Measurements from ENCODE around the gene NDRG4.
"Not testable (repeated sequence)": the region's sequence is repeated elsewhere in the genome, so short reads cannot be mapped to it uniquely, and the experiment has no call there.

Gene NDRG4

DNA sequence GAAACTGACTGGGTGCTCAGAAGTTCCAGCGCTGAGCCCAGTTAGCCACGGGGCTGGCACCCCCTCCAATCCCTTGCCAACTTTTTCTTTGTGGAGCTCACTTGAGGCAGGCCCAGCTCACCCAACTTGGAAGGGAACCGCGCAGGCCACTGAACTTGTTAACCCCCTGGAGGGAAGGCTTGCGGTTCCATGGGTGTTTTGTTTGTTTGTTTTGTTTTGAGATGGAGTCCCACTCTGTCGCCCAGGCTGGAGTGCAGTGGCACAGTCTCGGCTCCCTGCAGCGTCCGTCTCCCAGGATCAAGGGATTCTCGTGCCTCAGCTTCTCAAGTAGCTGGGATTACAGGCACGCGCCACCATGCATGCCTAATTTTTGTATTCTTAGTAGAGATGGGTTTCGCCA is 34.1 kb upstream of the NDRG4 start:
- DNase-seq (ENCODE audit: low read depth) = no peak

DNA sequence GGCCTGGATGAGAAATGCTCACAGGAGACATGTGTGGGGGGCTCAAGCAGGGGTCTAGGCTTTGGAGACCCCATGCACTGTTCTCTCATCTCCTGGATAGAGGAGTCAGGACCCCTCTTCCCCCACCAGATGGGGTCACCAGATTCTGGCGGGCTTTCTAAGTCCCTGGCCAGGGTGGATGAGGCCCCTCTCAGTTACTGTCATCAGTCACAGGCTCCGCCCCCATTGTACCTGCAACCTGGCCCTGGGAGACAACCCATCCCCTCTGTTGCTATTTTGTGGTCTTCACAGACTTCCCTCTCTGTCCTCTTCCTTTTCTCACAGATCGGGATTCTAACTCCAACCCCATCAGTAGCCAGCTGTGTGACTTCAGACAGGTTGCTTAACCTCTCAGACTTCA is 33.5 kb upstream of the NDRG4 start:
- no peak for DNase-seq (ENCODE audit: low read depth)

GRCh38 chr16:58467905-58468304 is 32.0 kb upstream of the NDRG4 start:
- DNase-seq (ENCODE audit: low read depth) = no peak

- no peak for DNase-seq (ENCODE audit: low read depth)
Observed at GRCh38 chr16:58471209-58471975, 28.6 kb upstream of the NDRG4 start.

GRCh38 chr16:58472266-58472665 is 27.7 kb upstream of the NDRG4 start:
- DNase-seq (ENCODE audit: low read depth) = no peak

DNA sequence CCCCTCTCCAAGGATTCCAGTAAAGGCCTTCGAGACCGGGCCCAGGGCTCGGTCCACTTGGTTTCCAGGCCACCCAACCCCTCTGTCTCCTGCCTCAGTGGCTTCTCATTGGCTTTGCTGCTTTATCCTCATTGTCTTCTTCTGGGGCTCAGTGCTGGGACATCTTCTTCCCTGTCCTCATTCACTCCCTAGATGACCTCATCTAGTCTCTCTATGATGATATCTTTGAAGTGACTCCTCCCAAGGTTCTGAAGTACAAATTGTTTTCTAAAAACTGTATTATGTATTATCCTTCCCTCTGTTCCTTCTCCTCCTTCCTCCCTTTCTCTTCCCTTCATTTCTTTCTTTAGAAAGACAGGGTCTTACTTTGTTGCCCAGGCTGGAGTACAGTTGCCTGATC is 27.1 kb upstream of the NDRG4 start:
- DNase-seq (ENCODE audit: low read depth) = no peak

- no peak for DNase-seq (ENCODE audit: low read depth)
Observed at GRCh38 chr16:58474296-58474695, 25.6 kb upstream of the NDRG4 start.

- DNase-seq (ENCODE audit: low read depth) = no peak
Observed at GRCh38 chr16:58475091-58475619, 24.8 kb upstream of the NDRG4 start.

- DNase-seq (ENCODE audit: low read depth) = no peak
Observed at GRCh38 chr16:58476791-58477190, 23.2 kb upstream of the NDRG4 start.

DNA sequence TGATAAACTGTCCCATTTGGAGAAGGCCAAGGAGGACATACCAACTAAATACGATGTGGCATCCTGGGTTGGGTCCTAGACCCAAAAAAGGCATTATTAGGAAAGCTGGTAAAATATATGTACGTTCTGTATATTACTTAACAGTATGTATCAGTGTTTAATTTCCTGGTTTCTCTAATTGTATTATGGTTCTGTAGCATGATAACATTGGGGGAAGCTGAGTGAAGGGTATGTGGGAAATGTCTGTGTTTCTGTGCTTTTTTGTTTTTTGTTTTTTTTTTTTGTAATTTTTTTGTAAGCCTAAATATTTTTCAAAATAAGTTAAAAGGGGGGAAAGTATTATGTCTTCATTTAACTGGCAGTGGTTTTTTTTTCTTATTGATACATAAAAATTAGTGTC is 21.5 kb upstream of the NDRG4 start:
- DNase-seq (ENCODE audit: low read depth) = no peak

GRCh38 chr16:58481226-58481869 is 18.6 kb upstream of the NDRG4 start:
- DNase-seq (ENCODE audit: low read depth) = no peak

DNA sequence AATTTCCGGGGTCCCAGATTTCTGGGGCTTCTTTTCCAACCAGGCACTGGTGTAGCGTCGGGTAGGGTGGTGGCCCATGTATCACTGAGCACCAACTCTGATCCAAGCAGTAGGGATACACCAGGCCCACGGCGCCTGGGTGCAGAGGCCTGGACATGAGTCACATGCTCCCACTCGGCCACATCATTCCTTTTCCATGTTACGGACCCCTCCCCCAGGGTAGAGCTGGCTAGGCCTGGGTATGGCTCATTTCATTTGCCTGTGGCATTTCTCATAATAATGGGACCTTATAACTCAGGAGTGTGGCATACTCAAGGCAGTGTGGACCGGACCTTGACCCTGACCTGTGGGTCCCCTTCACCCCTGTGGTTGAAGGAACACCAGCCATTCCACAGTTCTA is 18.0 kb upstream of the NDRG4 start:
- peak; percentile 26 for DNase-seq (ENCODE audit: low read depth)

DNA sequence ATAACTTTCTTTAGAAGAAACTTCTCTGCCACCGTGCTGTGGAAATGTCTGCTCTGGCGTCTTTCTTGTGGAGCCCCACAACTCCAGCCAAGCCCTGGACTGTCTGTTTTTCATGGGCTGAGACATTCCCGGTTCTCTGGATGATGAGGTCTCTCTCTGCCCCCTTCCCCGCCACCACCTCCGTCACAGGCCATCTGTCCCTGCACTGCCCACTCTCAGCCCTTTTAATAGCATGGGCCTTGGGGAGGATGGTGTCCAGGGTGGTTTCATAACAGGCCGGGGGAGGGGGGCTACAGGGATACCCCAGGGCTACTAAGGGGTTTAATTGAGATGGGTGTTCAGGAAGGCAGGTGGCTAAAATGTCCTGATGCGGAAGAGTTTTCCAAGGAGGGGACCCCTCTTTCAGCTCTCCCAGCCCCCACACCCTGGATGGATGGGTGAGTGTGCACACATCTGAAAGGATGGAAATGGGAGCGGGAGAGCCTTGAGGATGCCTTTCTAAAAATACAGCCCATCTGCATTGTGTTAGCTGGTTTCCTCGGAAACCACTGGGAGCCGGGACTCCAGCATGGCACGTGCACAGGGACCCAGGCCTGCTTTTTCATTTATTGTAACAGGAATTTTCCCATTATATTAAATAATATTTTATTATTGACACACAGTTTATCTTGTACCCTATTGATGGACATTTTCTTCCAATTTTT is 14.6 kb upstream of the NDRG4 start:
- DNase-seq (ENCODE audit: low read depth) = no peak

DNA sequence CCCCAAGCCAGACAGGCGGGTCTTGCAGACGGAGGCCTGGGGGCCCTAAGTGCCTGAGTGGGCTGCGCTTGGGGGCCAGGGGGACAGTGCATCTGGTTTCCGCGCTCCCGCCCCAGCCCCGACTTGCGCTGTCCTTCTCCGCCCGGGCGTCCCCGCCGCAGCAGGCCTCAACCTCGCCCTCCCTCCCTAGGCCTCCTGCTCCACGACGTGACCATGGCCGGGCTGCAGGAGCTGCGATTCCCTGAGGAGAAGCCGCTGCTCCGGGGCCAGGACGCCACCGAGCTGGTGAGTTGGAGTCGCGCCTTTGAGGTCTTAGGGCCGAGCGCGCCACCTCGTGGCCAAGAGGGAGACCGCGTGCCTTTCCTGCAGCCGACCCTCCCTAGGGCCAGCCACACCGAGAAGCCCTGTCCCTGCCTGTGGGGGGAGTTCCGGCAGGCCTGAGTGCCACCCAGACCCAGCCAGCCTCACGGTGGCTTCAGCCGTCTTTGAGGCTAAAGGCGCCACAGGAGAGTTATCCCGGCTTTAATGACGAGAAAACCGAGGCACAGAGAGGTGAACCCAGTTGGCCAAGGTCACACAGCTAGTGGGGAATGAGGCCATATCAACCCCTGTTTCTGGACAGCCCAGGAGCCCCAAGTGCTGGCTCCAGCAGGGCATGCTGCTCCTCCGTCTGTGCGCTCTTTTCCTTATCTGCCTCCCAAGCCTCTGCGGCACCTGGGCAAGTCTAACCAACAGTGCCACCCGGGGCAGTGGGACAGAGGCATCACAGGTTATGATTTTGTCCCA is 12.2 kb upstream of the NDRG4 start:
- peak; percentile 63 for DNase-seq (ENCODE audit: low read depth)

DNA sequence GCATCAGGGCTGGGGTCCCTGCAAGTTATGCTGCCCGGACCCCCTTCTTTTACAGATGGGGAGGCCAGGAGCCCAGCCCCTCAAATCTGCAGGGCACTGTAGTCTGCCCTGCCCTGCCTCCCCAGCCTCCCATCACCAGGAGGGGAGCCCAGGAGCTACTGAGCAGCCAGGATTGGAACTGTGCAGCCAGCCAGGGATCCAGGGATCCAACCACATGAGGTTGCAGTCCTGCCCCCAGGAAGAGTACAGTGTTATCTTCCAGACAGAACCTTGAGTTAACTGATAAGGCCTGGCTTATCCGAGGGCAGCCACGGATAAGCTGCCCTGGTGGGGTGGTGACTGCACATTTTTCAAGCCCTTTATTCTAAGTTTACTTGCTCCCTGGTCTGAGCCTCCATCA is 11.4 kb upstream of the NDRG4 start:
- DNase-seq (ENCODE audit: low read depth) = peak; percentile 39

DNA sequence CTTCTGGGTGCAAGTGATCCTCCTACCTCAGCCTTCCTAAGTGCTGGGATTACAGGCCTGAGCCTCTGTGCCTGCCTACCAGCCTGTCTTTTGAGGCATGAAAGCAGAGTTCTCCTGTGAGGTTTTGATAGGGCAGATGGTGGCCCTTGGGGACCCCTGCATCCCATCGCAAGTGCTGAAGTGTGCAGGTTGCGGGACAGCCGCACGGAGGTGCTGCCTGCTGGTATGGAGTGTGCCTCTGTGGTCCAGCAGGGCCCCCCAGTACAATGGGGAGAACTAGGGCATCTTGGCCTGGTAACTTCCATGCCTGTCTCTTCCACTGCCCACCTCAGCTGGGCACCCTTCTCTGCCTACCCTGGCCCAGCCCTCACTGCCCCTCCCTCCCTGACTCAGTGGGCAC is 9.9 kb upstream of the NDRG4 start:
- DNase-seq (ENCODE audit: low read depth) = no peak

DNA sequence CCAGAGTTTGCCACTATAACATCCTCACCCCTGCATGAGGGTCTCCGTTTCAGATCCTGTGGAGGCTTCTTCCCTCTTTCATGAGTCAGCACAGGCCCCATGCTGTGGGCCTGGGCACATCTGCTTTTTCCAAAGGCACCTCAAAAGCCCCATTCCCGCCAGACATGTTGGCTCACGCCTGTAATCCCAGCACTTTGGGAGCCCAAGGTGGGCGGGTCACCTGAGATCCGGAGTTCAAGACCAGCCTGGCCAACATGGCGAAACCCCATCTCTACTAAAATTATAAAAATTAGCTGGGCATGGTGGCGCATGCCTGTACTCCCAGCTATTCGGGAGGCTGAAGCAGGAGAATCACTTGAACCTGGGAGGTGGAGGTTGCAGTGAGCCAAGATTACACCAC is 9.4 kb upstream of the NDRG4 start:
- DNase-seq (ENCODE audit: low read depth) = not testable (repeated sequence)

DNA sequence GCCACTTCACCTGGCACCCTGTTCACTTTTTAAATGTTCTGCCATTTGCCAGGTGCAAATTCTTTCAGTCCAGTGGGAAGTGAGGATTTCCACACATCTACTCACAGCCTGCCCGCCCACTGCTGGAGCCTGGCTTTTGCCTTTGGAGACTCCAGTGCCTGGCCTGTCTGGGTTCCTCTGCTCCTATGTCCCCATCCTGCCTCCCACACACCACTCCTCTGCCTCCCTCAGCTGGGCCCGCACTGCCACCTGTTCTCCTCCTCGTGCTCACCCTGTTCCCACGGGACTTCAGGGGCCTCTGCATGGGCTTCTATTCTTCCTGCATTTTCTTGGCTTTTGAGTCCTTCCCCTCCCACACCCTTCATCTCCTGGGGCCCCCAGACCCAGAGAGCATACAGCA is 7.9 kb upstream of the NDRG4 start:
- DNase-seq (ENCODE audit: low read depth) = no peak

GRCh38 chr16:58492735-58493134 is 7.2 kb upstream of the NDRG4 start:
- no peak for DNase-seq (ENCODE audit: low read depth)

- DNase-seq (ENCODE audit: low read depth) = no peak
Observed at GRCh38 chr16:58493756-58494431, 6.0 kb upstream of the NDRG4 start.

DNA sequence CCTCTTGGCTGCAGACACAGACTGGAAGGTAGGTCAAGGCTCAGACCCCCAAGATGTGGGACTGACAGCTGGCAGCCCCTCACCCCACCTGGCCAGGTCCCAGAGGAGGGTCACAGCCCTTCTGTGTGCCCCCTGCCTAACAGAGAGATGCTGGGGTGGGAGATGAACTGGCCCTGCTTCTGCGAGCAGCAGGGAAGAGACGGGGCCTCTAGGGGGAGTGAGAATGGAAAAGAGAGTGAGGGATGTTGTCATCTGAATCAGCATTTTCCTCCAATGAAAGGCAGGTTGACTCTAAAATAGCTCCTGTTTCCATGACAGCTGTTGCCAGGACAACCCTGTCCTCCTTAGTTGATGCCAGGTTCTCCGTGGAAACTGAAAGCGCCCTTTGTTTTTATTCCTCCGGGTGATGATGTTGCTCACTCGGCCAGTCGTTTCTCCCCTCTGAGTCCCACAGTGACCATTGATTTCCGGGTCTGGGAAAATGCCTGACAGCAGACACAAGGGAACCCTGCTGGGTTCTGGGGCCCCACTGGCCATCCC is 4.9 kb upstream of the NDRG4 start:
- peak; percentile 98 for DNase-seq (ENCODE audit: low read depth)

All from amniotic epithelial cell (primary cell).